Panc1 (cell line): ENCODE results near the gene ZNF521. TPM values are rescaled to one million over a fixed set of nuclear protein-coding genes. Genes with fewer than 3 reads are reported as not detected.

Experiments
- ATAC-seq: fragments of 200-7000 bp; cut with Tn5 transposase; 2 replicates; pipeline ENCODE4 v1.9.1; 2020; ENCODE audit warnings: mild to moderate bottlenecking, moderate library complexity
- BruUV-seq: library from RNA; stranded (reverse); fragments of 400-500 nt; replicated peaks from 2 replicates; lab custom pipeline; 2021; lab: Mats Ljungman, UMichigan
- CTCF ChIA-PET: fragments of 300-600 bp; sonication (Branson Sonifier 250); formaldehyde crosslinking; loops from one replicate; lab custom pipeline; 2022; ENCODE audit warnings: antibody characterized with exemption; lab: Charles Lee
- POLR2A ChIA-PET: fragments of 300-600 bp; sonication (Branson Sonifier 250); formaldehyde crosslinking; loops from one replicate; lab custom pipeline; 2022; ENCODE audit warnings: antibody characterized with exemption; lab: Charles Lee
- DNase-seq: peaks from one replicate; pipeline ENCODE4 v3.0.0-alpha.2; 2010; ENCODE audit warnings: low read depth, low spot score
- H3K27ac ChIP-seq: 2 replicates; pipeline ENCODE4 v1.5.1; 2011; ENCODE audit warnings: mild to moderate bottlenecking, low read length, inconsistent platforms
- H3K27me3 ChIP-seq: fragments of 200-500 bp; sonication (Bioruptor generic); 2 replicates; pipeline ENCODE4 v1.6.0; 2014; ENCODE audit warnings: low read length, inconsistent platforms; ENCODE audit not compliant: control insufficient read depth, insufficient read depth
- H3K36me3 ChIP-seq: fragments of 200-500 bp; sonication (Bioruptor generic); 2 replicates; pipeline ENCODE4 v1.5.1; 2014; ENCODE audit warnings: inconsistent platforms, mild to moderate bottlenecking, low read length, moderate library complexity; ENCODE audit not compliant: control insufficient read depth, insufficient read depth
- H3K4me1 ChIP-seq: 2 replicates; pipeline ENCODE4 v1.5.1; 2011; ENCODE audit warnings: inconsistent platforms, mild to moderate bottlenecking, low read length, moderate library complexity; ENCODE audit not compliant: control insufficient read depth, insufficient read depth
- H3K4me3 ChIP-seq, 2 experiments: 2 replicates each; pipeline ENCODE4 v1.5.1; 2011 to 2012; ENCODE audit warnings: low read depth in 2 of 2, low read length in 2 of 2, mild to moderate bottlenecking in 2 of 2, inconsistent platforms in 1 of 2, moderate library complexity in 1 of 2
- H3K9me3 ChIP-seq: fragments of 200-500 bp; sonication (Bioruptor generic); 2 replicates; pipeline ENCODE4 v1.5.1; 2014; ENCODE audit warnings: low read depth, mild to moderate bottlenecking, inconsistent platforms, low read length, moderate library complexity; ENCODE audit not compliant: control insufficient read depth, insufficient read depth
- CTCF ChIP-seq: fragments of 450-650 bp; IDR thresholded peaks from 2 replicates; pipeline ENCODE4 v1.5.1; 2017; ENCODE audit warnings: mild to moderate bottlenecking
- POLR2AphosphoS5 ChIP-seq: IDR thresholded peaks from 2 replicates; pipeline ENCODE4 v1.6.1; 2012; ENCODE audit warnings: mild to moderate bottlenecking, low read depth, low read length, moderate library complexity
- SIN3A ChIP-seq: IDR thresholded peaks from 2 replicates; pipeline ENCODE4 v1.6.1; 2012; ENCODE audit warnings: low read depth, mild to moderate bottlenecking, low read length, moderate library complexity, borderline replicate concordance; ENCODE audit not compliant: insufficient read depth
- TCF7L2 ChIP-seq: IDR thresholded peaks from 2 replicates; pipeline ENCODE4 v1.6.1; 2011; ENCODE audit warnings: mild to moderate bottlenecking, low read depth, low read length, inconsistent platforms
- in situ Hi-C: cut with HindIII; loops from 2 replicates; pipeline ENCODE4 v1.10.0; 2016; ENCODE audit warnings: low sequenced_read_pairs, low pct_unique_long_range_greater_than_20kb
- intact Hi-C: fragments of 100-400 bp; cut with micrococcal nuclease; formaldehyde crosslinking; loops from one replicate; pipeline ENCODE4 v1.10.0; 2022; ENCODE audit not compliant: unreplicated experiment
- total RNA-seq: library from RNA; stranded (reverse); gene quantifications from one replicate; pipeline ENCODE4 v1.2.1, GENCODE V29; 2021; ENCODE audit not compliant: unreplicated experiment
- TF ChIP-seq, protein P1 (sequence below), 2 experiments: IDR thresholded peaks; 2 replicates each; pipeline ENCODE4 v1.6.1; 2011 to 2012; ENCODE audit warnings: low read depth in 2 of 2, control low read depth in 1 of 2, low read length in 1 of 2, mild to moderate bottlenecking in 1 of 2, moderate library complexity in 1 of 2; ENCODE audit not compliant: insufficient read depth in 1 of 2

Gene ZNF521
- total RNA-seq, 1 experiment from 2014 or later: 0.15 TPM

DNA sequence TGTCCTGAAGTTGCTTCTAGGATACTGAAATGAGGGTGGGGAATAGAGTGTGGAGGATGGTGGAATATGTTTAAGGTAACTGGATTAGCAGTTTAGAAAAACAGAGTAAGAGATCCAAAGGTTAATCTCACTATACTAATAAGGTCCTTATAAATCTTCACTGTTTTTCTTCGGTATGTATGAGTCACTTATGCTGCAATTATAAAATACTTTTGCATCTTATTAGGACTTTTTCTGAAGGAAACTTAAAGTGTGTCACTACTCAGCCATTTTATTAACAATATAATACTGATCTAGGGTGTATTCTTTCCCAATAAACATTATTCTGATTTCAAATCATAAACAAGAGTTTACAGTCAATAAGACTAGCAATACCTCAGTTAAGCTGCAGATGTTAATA lies 182.3 kb downstream of the ZNF521 start:
- Histone ChIP-seq H3K4me1 (no peaks in the 10 kb centered on the region), H3K9me3 (no peaks in the 10 kb centered on the region), H3K36me3 (no peaks in the 10 kb centered on the region), H3K27ac (no peak overlapping the region), H3K27me3 (no peaks in the 10 kb centered on the region; the same call in 1 of the 2 replicates), H3K4me3 (no peak overlapping the region)
- TF ChIP-seq POLR2AphosphoS5 (no peak), SIN3A (no peak), CTCF (no peak), TCF7L2 (no peak)
- TF ChIP-seq, protein P1, sequence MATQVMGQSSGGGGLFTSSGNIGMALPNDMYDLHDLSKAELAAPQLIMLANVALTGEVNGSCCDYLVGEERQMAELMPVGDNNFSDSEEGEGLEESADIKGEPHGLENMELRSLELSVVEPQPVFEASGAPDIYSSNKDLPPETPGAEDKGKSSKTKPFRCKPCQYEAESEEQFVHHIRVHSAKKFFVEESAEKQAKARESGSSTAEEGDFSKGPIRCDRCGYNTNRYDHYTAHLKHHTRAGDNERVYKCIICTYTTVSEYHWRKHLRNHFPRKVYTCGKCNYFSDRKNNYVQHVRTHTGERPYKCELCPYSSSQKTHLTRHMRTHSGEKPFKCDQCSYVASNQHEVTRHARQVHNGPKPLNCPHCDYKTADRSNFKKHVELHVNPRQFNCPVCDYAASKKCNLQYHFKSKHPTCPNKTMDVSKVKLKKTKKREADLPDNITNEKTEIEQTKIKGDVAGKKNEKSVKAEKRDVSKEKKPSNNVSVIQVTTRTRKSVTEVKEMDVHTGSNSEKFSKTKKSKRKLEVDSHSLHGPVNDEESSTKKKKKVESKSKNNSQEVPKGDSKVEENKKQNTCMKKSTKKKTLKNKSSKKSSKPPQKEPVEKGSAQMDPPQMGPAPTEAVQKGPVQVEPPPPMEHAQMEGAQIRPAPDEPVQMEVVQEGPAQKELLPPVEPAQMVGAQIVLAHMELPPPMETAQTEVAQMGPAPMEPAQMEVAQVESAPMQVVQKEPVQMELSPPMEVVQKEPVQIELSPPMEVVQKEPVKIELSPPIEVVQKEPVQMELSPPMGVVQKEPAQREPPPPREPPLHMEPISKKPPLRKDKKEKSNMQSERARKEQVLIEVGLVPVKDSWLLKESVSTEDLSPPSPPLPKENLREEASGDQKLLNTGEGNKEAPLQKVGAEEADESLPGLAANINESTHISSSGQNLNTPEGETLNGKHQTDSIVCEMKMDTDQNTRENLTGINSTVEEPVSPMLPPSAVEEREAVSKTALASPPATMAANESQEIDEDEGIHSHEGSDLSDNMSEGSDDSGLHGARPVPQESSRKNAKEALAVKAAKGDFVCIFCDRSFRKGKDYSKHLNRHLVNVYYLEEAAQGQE (IDR thresholded peaks at IDR 0.05; ENCODE audit: insufficient read depth in 1 of 2, low read depth in 2 of 2, low read length in 1 of 2): no peak
- CTCF ChIA-PET: no interaction called here
- POLR2A ChIA-PET: no interaction called here
- no peak for DNase-seq
- ATAC-seq: no peak
- no TSS peak for BruUV-seq
- in situ Hi-C loops (no loop called here), intact Hi-C loops (no loop called here)

DNA sequence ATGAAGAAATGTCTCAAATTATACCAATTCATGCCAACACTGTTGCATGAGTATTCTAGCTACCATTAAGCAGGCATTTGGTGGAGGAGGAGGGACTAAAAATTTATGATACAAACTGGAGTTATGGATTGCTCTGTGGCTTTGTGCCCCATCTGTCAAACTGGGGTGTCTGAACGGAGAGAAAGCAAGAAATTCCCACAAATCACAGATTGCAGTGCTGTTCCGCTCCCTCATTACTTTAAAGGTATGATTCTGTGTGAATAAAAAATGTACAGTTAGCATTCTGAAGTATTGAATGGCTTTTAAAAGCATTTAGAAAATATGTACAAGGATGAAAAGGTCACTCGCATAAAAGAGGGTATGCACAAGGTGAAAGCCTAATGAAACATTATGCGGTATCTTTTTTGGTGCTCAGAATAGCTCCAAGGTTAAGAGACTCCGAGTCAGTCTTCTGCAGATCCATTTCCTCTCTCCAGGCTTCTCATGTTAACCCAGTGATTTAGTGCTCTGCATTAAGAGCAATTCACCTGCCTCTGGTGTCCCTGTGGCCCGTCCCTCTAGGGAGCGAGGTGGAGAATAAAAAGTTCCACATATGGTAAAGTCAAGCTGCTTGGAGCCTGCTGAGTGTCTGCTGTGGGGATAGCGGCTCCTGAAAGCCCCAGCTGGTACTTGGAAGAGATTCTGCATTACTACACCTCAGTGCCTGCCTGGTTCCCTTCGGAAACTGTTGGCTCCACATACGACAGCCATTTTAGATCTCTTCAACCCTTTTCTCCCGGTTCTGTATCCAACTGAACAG lies 184.2 kb downstream of the ZNF521 start:
- no peaks in the 10 kb centered on the region for H3K9me3 ChIP-seq
- no peaks in the 10 kb centered on the region; the same call in 1 of the 2 replicates for H3K27me3 ChIP-seq
- DNase-seq (no peak), ATAC-seq (no peak)
- no peak overlapping the region for H3K4me3 ChIP-seq
- no peak for TF ChIP-seq TCF7L2
- intact Hi-C loops (no loop called here), in situ Hi-C loops (no loop called here)
- ChIA-PET CTCF (no interaction called here), POLR2A (no interaction called here)
- no peaks in the 10 kb centered on the region for H3K4me1 ChIP-seq
- no peak overlapping the region for H3K27ac ChIP-seq
- BruUV-seq: no TSS peak
- H3K36me3 ChIP-seq: no peaks in the 10 kb centered on the region

DNA sequence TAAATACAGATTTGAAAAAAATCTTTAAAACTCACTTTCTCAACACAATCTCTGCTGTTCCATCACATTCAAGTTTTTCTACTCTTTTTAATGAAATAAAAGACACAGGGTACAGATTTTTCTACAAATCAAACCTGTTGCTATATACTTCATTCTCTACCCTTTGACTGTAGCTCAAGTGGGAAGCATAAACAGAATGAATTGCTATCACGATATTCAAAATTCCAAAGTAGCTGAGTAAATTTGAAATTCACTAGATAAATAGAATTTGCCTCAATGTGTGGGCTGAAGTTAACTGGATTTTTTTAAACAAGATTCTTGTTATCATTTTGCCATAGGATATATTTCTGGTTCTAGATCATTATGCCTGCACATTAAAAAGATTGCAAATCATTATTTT lies 185.9 kb downstream of the ZNF521 start:
- intact Hi-C loops: no loop called here
- H3K4me1 ChIP-seq: no peaks in the 10 kb centered on the region
- ChIA-PET POLR2A (no interaction called here), CTCF (no interaction called here)
- no peak overlapping the region for H3K27ac ChIP-seq
- no TSS peak for BruUV-seq
- H3K4me3 ChIP-seq: no peak overlapping the region
- in situ Hi-C loops: no loop called here
- H3K9me3 ChIP-seq: no peaks in the 10 kb centered on the region
- no peak for TF ChIP-seq POLR2AphosphoS5
- TF ChIP-seq CTCF: no peak
- no peak for TF ChIP-seq SIN3A
- no peak for TF ChIP-seq TCF7L2
- TF ChIP-seq, protein P1 (IDR thresholded peaks at IDR 0.05; ENCODE audit: insufficient read depth in 1 of 2, low read depth in 2 of 2, low read length in 1 of 2): no peak
- H3K36me3 ChIP-seq: no peaks in the 10 kb centered on the region
- ATAC-seq: no peak
- no peaks in the 10 kb centered on the region; the same call in 1 of the 2 replicates for H3K27me3 ChIP-seq
- DNase-seq: no peak
